GM21786 (cell line): ENCODE results near the gene ART5.

ENCODE experiments used
- ATAC-seq: cut with Tn5 transposase; IDR thresholded peaks from one replicate; pipeline ENCODE4 v1.9.1; 2021; ENCODE audit not compliant: unreplicated experiment

Gene ART5, protein sequence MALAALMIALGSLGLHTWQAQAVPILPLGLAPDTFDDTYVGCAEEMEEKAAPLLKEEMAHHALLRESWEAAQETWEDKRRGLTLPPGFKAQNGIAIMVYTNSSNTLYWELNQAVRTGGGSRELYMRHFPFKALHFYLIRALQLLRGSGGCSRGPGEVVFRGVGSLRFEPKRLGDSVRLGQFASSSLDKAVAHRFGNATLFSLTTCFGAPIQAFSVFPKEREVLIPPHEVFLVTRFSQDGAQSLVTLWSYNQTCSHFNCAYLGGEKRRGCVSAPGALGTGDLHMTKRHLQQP

GRCh38 chr11:3641701-3642070 lies at the start of gene ART5:
ART5 (minus strand) TSS chr11:3641992; CDS start chr11:3641862, 130 bp downstream.
- ATAC-seq, result no peak

DNA sequence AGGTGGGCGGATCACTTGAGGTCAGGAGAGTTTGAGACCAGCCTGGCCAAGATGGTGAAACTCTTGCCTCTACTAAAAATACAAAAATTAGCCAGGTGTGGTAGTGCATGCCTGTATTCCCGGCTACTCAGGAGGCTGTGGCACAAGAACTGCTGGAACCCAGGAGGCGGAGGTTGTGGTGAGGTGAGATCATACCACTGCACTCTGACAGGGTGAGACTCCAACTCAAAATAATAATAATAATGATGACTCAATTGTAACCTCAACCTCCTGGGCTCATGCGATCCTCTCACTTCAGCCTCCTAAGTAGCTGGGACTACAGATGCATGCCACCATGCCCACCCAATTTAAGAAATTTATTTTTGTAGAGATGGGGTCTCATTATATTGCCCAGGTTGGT lies 45.0 kb upstream of the ART5 start:
- ATAC-seq, result no peak

- no peak for ATAC-seq
Observed at GRCh38 chr11:3685923-3686322, 44.1 kb upstream of the ART5 start.

DNA sequence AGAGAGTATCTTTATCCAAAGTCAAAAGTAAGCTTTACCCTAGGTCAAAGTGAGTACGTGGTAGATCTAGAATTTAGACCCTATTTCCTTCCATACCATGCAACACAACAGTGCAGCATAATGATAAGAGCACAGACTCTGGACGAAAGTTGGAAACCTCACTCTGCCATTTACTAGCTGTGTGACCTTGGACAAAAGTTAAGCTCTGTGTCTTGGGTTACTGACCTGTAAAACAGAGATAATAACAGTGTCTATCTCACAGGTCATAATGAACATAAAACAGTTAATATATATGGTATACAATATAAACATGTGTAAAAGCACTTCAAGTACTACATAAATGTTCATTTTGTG lies 43.0 kb upstream of the ART5 start:
- ATAC-seq, result no peak

DNA sequence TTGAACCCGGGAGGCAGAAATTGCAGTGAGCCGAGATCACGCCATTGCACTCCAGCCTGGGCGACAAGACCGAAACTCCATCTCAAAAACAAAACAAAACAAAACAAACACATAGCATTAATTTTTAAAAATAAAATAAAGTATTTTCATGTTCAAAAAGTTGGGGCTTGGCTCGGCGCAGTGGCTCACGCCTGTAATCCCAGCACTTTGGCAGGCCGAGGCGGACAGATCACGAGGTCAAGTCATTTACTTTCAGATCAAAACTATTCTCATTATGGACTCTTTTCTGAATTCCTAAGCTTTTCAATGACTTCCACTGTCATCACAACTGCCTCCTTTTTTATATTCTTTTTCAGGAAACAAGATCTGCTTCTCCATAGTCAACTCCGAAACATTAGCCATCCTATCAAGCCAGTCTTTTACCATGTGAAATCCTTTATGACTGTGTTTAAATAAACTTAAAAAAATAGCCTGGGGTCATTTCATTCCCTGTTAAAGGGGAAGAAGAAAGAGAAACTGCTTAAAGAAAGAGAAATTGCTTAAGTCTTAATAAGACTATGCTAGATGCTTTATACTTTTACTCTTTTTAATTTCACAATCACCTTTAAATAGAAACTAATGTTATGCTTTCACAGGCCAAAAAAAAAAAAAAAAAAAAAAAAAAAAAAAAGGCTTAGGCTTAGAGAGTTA lies 42.5 kb upstream of the ART5 start:
- no peak for ATAC-seq

DNA sequence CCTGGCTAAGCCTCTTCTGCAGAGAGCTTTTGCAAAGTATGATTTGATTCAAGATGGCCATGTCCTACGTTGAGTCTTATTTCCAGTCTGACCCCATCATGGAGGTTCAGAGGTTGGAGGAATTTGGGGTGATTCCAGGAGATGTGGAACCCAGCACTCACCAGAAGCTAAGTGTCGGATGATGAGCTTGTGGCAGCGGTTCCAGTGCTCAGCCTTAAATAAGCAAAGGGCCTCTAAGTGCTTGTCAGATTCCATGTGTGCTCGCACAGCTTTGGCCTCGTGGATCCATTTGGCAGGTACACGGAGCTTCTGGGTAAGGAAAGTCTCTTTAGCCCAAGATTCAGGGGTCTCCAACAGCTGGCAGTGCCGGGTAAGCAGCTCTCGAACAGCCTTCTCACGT lies 41.2 kb upstream of the ART5 start:
- ATAC-seq, result no peak

DNA sequence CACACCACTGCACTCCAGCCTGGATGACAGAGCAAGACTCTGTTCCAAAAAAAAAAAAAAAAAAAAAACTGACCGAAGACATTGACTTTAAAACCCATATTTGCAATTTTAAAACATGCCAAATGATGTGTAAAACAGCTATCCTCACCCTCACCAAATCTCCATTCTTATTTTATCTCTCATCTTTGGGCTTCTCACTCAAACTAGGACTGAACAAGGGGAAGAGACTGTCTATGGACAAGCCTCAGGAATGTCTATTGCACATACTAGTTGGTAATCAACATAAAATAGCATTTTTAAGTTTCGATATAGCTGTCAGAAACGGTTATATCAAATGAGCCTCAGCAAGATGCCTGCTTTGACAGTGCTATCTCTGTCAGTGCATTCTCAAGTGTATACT lies 37.3 kb upstream of the ART5 start:
- no peak for ATAC-seq

DNA sequence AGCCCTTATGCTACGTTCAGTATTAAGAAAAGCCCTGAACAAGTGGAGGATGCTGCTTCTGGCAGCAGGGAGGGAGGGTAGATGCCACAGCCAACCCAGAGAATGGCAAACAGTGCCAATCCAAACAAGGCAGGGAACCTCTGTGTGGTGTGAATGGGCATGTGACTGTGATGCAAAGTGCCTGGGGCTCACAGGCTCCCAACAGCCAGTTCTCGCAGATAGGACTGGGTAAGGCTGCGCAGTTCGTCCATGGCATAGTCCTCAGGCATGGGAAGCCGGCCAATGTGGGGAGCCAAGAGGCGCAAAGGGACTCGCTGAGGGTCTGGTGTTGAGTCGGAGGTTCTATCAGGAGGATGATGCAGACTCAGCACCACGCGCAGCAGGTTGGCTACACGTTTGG lies 34.2 kb upstream of the ART5 start:
- no peak for ATAC-seq

GRCh38 chr11:3674189-3674588 lies 32.4 kb upstream of the ART5 start:
- ATAC-seq, result no peak

DNA sequence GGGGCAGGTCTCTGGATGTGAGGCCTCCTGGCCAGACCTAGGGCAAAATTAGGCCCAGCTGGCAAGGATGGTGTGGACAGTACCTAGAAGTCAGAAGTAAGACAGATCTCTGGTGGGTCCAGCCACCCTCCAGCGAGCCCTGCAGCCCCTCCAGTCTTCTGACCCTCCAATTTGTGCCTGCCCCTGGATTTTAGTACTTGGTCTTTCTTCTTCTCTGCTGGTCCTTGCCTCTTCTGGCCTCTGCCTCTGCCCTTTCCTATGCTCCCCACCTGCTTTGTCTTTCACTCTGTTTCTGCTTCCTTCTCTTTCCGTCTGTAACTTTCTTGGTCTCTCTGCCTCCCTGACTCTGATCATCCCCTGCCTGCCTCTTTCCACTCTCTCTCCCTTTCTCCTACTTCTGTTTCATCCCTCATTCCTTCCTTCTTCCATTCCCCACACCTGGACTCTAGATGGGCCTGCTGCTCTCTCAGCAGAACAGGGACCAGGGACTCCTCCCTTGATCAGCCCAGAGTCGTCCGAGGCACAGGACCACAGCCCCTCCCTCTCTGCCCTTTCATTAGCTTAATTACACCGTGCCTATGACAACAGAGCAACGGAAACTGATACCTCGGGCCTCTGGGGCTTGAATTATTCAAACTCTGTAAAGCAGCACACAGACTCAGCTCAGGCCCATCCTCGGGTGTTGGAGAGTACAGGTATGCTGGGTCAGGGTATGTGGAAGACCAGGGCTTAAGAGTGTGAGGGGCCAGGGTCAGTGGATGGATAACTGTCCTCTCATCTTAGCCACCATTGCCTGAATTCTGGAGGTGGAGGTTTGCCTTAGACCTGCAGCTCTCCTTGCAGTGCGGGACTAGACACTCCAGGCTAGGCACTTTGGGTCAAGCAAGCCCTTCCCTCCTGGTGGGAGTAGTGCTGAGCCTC lies 29.8 kb upstream of the ART5 start, which contains the start of gene CHRNA10:
Gene CHRNA10 (minus strand): TSS at position 51 of the 921 bp plus-strand sequence. CDS start 72 bp downstream, outside the sequence.
- no peak for ATAC-seq

DNA sequence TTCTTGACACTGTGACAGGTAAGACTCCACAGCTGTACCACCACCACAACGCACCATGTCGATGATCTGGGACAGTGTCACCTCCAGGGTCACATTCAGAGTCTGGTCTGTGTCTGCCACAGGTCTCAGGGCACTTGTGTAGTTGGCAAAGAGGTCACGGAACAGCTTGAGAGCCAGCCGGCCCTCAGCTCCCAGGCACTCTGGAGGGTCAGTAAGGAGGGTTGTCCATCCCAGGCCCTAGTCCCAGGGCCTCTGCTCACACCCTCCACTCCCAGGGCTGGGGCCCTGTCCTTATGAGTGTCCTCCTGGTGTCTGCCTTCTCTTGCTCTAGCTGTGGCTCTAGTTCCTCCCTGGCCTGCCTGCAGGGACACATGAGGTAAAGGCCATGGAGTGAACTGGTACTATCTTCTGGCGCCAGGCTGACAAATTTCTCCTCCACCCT lies 28.0 kb upstream of the ART5 start:
- ATAC-seq, result no peak

- ATAC-seq, result no peak
Observed at GRCh38 chr11:3669128-3669527, 27.3 kb upstream of the ART5 start.

DNA sequence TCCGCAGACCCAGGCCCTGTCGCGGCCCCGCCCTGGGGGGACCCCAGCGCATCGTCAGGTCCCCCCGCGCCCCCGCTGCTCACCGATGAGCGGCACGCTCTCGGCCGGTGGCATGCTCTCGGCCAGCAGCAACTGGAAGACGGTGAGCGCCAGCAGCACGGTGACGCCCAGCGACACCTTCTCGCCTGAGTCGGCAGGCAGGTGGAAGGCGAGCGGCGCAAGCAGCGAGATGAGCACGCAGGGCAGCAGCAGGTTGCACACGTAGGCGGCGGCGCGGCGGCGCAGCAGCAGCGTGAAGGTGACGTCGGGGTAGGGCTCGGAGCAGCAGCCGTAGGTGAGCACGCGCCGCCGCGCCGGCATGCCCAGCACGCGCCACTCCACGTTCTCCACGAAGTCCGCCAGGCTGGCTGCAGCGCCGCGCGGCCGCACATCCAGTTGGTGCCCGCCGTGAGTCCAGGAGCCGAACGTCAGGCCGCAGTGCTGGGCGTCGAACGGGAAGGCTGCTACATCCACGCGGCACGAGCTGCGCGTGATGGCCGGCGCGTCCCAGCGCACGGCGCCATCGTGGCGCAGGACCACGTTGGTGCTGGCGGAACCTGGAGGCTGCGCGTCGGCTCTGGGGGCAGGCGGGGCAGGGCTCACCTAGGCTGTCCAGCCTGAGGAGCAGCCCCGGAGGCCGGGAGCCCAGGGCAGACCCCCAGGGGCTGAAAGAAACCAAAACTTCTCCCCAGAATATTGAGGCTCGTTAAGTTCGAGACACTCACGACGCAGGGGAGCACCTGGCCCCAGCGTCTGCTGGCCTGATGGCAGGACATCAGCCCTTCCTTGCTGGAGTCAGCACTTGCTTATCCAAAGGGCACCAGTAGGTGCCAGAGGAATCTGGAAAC lies 25.6 kb upstream of the ART5 start:
- no peak for ATAC-seq

DNA sequence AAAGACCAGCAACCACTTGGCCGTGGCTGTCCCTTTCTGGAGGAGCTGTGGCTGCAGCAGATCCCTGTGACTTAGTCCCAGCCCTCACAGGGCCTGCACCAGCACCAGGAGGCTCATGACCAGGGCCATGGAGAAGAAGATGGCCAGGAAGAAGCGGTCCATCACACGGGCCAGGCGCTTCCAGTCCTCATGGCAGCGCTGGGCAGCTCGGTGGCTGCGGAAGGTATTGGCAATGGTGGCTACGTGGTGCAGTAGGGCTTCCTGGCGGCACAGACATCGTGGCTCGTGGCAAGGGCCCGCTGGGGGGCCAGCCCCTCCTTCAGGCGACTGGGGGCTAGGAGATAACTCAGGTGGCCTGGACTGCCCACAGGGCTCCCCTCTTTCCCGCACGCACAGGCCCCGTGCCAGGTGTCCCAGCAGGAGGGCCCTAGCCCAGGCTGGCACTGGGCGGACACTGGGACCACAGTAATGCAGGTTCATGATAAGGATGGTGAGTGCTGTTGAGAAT lies 24.3 kb upstream of the ART5 start:
- ATAC-seq, result no peak

GRCh38 chr11:3665336-3666022 lies 23.7 kb upstream of the ART5 start:
- no peak for ATAC-seq

DNA sequence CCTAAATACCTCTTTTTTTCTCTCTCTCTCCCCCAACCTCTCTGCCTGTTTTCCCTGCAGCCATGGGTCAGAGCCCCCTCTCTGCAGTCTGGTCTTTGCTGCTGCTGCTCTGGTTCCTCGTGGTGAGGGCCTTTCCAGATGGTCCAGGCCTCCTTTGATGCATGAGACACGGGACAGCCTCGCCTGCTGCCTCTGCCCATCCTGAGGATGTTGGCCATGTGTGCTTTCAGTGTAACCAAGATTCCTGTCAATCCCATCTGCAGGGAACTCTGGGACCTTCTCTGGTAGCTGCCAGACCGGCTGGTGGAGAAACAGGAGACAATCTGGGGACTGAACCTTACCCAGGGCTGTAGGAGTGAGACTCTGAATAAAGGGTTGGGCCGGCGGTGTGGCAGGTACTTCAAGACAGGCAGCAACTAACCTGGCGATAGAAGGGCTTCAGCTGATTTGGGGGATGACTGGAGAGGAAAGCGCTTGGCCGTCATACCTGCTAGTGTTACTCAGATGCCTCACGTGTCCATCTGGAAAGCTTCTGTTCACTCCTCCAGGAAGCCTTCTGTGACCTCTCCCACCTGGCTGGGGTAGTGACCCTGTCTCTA lies 22.3 kb upstream of the ART5 start:
- no peak for ATAC-seq

GRCh38 chr11:3662856-3663255 lies 21.1 kb upstream of the ART5 start:
- no peak for ATAC-seq

DNA sequence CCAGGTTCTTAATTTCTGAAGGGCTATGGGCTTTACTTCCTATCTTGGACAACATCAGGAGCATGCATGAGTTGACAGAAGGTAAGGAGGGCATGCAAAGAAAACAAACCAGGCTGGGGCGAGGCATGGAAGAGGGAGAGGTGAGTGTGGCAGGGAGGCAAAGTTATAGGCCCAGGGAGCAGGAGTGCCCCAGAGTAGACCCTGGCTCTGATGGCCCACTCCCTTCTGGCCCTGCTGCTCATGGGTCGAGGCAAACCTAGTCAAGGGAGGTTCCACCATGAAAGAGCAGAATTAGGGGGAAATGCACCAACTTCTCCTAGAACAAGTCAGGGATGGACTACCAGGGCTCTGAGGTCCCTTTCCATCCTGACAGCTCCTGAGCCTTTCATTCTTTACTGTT lies 19.2 kb upstream of the ART5 start:
- no peak for ATAC-seq
